Stimulated activated CD4-positive, alpha-beta T cell treated with anti-CD3 and anti-CD28 coated beads, Interleukin-4, amount 100 ng/mL, for 1 hour (primary cell): ENCODE measurements around the gene LRRC4B.
"Not testable (repeated sequence)": the region's sequence is repeated elsewhere in the genome, so short reads cannot be mapped to it uniquely, and the experiment has no call there.

Source experiments
- DNase-seq: peaks from one replicate; pipeline ENCODE4 v3.0.0-alpha.2; 2020

Gene LRRC4B, protein sequence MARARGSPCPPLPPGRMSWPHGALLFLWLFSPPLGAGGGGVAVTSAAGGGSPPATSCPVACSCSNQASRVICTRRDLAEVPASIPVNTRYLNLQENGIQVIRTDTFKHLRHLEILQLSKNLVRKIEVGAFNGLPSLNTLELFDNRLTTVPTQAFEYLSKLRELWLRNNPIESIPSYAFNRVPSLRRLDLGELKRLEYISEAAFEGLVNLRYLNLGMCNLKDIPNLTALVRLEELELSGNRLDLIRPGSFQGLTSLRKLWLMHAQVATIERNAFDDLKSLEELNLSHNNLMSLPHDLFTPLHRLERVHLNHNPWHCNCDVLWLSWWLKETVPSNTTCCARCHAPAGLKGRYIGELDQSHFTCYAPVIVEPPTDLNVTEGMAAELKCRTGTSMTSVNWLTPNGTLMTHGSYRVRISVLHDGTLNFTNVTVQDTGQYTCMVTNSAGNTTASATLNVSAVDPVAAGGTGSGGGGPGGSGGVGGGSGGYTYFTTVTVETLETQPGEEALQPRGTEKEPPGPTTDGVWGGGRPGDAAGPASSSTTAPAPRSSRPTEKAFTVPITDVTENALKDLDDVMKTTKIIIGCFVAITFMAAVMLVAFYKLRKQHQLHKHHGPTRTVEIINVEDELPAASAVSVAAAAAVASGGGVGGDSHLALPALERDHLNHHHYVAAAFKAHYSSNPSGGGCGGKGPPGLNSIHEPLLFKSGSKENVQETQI

DNA sequence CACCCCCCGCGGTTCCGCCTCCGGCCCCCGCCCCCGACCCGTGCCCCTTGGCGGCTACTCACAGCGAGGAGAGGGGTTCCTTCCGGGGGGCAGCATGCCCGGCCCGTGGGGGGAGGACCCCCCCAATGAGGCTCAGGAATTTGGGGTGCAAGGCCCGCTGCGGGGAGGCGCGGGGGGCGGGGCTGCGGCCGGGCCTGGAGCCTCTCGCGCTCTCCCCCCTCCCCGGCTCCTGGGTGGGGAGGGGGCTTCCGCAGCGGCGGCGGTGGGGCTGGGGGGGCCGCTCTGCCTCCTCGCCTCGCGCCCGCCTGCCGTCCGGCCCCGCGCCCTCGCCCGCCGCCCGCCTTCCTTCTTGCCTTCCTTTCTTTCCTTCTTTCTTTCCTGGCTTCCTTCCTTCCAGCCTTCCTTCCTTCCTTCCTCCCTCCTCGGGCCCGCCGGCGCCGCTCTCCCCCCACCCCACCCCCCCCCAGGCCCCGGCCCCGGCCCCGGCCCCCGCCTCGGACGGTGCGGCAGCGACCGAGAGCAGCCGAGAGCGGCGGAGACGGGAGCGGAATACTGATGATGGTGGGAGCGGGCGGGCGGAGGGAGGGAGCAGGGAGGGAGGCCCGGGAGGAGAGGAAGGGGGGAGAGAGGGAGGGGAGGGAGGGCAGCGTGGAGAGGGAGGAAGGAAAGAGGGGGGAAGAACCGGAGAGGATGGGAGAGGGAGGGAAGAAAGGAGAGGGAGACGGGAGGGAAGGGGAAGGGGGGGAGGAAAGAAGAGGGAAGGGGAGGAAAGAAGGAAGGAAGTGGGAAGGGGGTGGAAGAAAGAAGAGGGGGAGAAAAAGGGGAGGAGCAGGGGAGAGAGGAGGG lies at the start of gene LRRC4B:
LRRC4B (minus strand) TSS at position 554 of the 846 bp plus-strand sequence. CDS start 19,597 bp downstream, outside the sequence.
- no peak for DNase-seq

DNA sequence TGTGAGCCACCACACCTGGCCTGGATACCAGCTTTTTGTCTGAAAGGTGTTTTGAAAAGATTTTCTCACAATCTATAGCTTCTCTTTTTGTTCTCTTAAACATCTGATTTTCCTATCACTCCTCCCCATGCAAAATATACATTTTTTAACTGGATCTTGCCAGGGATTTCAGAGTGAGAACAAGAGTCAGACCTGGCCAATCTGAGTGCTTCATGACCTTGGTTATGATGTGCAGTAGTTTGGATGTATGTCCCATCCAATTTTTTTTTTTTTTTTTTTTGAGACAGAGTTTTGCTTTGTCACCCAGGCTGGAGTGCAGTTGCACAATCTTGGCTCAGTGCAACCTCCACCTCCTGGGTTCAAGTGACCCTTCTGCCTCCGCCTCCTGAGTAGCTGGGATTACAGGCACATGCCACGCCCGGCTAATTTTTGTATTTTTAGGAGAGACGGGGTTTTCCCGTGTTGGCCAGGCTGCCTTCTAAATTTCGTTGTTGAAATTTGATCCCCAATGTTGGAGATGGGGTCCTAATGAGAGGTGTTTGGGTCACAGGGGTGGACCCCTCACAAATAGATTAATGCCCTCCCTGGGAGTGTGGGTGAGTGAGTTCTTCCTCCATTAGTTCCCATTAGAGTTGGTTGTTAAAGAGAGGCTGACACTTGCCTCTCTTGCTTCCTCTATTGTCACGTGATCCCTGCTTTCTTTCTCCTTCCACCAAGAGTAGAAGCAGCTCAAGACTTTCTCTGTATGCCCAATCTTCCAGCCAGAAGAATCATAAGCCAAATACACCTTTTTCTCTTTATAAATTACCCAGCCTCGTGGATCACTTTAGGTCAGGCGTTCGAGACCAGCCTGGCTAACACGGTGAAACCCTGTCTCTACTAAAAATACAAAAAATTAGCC lies 44.5 kb upstream of the LRRC4B start:
- not testable (repeated sequence) for DNase-seq

DNA sequence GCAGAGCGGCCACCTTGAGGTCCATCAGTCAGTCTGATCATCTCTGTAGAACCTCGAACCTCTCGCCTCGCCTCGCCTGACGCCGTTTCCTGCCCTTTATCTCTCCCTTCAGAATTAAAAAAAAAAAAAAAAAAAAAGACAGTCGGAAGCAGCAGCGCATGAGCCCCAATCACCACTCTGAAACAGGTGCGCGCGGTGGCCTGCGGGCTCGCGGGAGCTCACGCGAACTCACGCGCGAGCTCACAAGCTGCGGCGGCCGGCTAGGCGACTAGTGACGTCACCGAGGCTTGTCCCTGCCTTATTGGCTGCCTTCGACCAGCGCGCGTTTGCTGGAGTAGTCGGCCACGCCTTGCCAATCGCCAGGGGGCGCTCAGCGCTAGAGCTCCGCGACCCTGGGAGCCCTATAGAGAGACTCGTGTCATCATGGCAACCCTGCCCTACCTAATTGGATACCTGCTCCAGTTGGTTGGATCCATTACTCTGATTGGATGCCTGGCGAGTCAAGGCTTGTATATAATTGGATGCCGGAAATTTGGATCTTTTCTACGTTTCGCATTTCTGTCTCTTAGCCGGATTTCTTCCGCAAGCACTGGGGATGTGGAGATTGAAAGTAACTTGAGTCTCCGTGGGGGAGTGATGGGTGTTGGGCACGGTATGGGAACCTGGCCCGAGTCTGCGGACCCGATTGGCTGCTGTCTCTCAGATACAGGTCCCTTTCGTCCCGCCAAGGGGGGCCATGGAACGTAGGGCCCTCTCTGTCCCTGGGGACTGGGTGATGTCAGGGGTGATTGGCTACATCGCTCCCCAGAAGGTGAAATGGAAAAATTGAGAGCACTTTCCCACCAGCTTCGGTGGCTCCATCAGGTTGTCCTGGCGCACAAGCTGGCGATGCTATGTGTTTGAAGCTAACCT lies 39.9 kb upstream of the LRRC4B start:
- peak; percentile 80 for DNase-seq

DNA sequence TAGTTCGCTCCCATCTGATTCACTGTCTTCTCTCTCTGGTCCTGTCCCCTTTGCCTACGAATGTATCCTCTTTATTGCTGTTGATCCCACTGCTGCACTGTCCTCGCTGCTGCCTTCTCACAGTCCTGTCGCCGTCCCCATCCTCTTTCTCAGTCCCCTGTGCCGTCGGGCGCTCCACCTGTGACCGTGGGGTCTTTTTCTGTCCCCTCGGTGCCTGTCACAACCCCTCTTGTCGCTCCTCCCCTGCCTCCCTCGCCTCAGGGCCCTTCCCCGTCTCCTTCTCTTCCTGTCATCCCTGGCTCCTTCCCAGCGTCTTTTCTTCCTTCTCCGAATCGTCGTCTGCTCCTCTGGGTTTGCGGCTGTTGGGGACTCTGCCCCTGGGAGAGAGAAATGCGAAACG lies 39.2 kb upstream of the LRRC4B start:
- no peak for DNase-seq

DNA sequence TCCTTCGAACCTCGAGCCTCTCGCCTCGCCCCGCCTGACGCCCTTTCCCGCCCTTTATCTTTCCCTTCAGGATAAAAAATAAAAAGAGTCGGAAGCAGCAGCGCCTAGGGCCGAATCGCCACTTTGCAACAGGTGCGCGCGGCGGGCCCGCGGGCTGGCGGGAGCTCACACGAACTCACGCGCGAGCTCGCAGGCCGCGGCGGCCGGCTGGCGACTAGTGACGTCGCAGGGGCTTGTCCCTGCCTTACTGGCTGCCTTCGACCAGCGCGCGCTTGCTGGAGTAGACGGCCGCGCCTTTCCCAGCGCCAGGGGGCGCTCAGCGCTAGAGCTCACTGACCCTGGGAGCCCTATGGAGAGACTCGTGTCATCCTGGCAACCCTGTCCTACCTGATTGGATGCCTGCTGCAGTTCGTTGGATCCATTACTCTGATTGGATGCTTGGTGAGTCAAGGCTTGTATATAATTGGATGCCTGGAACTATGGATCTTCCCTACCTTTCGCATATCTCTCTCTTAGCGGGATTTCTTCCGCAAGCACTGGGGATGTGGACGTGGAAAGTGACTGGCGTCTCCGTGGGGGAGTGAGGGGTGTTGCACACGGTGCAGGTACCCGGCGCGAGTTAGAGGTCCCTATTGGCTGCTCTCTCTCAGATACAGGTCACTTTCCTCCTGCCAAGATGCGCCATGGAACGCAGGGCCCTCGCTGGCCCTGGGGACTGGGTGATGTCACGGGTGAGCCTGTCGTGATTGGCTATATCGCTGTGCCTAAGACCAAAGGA lies 38.0 kb upstream of the LRRC4B start:
- not testable (repeated sequence) for DNase-seq

DNA sequence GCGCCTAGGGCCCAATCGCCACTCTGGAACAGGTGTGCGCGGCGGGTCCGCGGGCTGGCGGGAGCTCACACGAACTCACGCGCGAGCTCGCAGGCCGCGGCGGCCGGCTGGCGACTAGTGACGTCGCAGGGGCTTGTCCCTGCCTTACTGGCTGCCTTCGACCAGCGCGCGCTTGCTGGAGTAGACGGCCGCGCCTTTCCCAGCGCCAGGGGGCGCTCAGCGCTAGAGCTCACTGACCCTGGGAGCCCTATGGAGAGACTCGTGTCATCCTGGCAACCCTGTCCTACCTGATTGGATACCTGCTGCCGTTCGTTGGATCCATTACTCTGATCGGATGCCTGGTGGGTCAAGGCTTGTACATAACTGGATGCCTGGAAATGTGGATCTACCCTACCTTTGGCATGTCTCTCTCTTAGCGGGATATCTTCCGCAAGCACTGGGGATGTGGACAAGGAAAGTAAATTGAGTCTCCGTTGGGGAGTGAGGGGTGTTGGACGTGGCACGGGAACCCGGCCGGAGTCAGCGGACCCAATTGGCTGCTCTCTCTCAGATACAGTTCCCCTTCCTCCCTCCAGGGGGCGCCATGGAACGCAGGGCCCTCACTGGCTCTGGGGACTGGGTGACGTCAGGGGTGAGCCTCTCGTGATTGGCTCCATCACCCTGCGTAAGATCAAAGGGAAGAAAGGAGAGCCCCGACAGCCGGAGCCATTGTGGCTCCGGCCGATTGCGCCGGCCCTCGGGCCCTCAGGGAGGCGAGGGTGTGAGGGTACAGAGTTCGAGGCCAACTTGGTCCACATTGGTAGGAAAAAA lies 36.2 kb upstream of the LRRC4B start:
- not testable (repeated sequence) for DNase-seq

DNA sequence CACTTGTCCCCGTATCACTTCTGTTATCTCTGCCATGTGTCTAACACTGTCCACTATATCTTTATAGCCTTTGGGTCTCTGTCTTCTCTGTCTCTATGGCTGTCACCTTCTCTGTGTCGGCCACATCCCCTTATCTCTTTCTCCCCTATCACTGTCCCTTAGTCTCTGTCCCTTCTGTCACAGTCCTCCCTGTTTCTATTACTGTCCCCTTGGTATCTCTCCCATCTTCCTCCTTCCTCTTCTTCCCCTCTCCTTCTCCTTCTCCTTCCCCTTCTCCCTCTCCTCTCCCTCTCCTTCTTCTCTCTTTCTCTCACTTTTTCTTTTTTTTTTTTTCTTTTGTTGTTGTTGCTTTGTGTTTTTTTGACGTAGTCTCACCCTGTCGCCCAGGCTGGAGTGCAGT lies 34.7 kb upstream of the LRRC4B start:
- DNase-seq = no peak

DNA sequence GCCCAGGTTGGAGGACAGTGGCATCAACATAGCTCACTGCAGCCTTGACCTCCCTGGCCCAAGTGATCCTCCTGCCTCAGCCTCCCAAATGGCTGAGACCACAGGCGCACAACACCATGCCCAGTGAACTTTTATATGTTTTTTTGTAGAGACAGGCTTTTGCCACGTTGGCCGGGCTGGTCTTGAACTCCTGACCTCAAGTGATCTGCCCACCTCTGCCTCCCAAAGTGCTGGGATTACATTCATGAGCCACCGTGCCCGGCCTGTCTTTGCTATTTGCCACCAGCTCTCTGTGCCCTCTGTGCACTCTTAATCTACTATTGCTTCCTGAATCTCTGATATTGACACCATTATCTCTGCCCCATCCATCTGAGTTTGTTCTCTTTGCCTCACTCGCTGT lies 34.3 kb upstream of the LRRC4B start:
- no peak for DNase-seq

DNA sequence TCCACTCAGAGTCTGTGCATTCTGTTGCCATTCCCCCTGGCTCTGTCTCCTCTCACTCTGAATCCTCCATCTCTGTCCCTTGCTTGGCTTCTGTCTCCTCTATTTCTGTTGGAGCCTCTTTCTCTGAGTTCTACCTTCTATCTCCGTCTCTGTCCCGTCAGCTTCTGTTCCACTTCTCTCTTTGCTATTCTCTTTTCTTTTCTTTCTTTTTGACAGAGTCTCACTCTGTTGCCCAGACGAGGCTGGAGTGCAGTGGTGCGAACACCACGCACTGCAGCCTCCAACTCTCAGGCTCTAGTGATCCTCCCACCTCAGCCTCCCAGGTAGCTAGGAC lies 33.8 kb upstream of the LRRC4B start:
- no peak for DNase-seq

DNA sequence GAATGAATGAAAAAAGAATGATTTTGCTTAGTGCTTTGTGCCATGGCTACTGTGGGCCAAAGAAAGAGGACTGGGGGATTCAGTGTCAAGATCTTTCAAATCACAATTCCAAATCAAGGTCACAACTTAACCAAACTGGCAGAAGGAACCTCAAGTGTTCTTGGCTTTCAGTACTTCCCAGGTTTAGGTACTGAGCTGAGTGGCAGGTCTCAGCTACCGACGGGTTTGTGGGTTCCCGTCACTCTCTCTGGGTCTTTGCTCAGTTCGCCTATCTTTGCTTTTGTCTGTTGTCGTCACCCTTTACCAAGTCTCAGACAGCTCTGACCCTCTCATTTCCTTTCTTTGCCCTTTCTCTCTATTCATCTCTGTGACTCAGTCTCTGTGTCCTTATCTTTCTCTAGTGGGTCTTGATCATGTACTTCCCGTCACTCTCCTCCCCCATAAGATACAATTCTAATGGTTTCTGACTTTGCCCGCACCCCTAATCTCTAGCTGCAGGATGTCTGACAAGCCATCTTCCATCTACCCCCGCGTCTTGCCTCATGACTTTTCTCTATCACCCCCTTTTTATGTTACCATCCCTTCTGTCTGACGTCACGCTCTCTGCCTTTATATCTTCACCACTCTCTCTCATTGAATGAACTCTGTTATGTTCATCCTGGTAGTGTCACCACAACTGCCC lies 33.3 kb upstream of the LRRC4B start:
- no peak for DNase-seq

DNA sequence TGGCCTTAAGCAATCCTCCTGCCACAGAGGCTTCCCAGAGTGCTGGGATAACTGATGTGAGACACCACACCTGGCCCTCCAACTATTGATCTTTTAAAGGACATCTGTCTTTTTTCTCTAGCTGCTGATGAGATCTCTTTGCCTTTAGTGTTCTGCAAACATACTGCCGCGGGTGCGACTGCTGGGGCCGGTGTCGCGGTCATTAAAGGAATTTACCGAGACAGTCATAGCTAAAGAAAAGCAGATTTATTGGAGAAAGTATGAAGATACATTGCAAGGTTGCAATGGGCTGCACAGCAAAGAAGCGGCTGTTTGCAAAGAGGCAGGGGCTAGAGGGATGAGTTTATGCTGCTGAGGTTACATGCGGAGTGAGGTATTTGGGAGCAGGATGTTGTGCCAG lies 31.2 kb upstream of the LRRC4B start:
- DNase-seq = no peak

DNA sequence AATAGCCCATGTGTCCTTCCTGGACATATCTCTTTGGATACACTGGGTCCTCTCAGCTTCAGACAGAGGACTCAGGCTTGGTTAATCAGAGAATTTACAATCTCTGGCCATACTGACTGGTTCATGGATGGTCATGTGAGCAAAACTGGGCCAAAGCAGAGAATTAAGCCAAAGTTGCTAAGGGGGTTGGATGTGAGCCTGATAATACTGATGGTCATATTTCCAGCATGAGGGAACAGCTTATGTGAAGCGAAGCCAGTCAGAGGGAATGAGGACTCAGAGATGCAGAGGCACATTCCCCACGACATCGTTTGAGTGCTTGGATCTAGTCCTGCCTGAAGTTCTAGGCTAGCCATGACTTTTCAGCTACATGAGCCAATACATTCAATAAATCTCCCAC lies 22.0 kb upstream of the LRRC4B start:
- no peak for DNase-seq

DNA sequence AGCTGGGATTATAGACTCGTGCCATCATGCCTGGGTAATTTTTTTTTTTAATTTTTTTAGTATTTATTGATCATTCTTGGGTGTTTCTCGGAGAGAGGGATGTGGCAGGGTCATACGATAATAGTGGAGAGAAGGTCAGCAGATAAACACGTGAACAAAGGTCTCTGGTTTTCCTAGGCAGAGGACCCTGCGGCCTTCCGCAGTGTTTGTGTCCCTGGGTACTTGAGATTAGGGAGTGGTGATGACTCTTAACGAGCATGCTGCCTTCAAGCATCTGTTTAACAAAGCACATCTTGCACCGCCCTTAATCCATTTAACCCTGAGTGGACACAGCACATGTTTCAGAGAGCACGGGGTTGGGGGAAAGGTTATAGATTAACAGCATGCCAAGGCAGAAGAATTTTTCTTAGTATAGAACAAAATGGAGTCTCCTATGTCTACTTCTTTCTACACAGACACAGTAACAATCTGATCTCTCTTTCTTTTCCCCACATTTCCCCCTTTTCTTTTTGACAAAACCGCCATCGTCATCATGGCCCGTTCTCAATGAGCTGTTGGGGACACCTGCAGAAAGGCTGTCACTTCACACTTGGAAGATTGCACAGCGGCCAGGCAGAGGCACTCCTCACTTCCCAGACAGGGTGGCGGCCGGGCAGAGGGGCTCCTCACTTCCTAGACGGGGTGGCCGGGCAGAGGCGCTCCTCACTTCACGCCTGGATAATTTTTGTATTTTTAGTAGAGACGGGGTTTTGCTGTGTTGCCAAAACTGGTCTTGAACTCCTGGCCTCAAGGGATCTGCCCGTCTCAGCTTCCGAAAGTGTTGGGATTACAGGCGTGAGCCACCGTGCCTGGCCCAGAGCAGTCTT lies 13.8 kb upstream of the LRRC4B start:
- DNase-seq = not testable (repeated sequence)

DNA sequence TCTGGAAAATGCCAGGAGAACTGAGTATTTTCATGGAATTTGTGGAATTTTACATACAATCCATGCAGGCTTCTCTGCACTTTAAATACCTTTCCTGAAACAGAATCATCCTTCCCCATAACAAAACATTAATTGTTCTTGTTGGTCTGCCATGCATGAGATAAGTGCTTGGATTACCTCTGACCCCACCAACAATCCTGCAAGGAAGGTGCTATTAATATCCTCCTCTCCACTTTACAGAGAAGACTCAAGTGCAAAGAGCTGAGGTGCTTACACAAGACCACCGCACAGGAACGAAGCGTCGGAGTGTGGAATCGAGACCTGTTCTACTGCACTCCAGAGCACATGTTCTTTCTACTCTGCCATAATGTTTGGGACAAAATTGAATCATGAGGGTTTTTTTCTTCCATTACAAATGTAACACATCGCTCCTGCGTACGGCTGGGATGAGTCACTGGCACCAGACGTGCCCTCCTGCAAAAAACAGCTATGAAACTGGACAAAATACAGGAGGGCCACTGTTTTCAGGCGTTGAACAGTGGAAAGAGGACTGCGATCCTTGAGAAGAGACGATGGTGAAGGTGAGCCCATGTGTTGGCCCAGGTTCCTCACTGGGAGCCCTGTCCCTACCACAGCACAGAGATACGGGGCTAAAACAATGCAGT lies 12.9 kb upstream of the LRRC4B start:
- no peak for DNase-seq

DNA sequence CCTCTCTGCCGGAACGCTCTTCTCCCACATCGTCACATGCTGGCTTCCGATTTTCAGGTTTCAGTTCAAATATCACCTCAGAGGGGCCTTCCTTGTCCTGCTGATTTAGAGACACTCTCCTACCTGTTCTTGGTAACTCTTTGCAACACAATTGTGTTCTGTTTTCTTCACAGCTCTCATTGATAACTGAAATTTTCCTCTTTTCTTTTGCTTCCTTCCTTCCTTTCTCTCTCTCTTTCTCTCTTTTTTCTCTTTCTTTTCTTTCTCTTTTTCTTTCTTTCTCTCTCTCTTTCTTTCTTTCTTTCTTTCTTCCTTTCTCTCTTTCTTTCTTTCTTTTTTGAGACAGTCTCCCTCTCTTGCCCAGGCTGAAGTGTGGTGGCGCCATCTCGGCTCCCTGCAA lies 12.0 kb upstream of the LRRC4B start:
- no peak for DNase-seq

DNA sequence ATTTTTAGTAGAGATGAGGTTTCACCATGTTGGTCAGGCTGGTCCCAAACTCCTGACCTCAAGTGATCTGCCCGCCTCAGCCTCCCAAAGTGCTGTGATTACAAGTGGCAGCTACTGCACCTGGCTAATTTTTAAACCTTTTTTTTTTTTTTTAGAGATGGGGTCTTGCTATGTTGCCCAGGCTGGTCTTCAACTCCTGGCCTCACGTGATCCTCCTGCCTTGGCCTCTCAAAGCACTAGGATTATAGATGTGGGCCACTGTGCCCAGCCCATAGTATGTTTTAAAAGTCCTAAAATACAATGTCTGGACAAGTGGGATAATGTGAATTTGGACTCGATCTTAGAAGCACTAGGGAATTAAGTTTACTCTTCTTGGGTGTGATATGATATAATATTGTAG lies 8.5 kb upstream of the LRRC4B start:
- not testable (repeated sequence) for DNase-seq

DNA sequence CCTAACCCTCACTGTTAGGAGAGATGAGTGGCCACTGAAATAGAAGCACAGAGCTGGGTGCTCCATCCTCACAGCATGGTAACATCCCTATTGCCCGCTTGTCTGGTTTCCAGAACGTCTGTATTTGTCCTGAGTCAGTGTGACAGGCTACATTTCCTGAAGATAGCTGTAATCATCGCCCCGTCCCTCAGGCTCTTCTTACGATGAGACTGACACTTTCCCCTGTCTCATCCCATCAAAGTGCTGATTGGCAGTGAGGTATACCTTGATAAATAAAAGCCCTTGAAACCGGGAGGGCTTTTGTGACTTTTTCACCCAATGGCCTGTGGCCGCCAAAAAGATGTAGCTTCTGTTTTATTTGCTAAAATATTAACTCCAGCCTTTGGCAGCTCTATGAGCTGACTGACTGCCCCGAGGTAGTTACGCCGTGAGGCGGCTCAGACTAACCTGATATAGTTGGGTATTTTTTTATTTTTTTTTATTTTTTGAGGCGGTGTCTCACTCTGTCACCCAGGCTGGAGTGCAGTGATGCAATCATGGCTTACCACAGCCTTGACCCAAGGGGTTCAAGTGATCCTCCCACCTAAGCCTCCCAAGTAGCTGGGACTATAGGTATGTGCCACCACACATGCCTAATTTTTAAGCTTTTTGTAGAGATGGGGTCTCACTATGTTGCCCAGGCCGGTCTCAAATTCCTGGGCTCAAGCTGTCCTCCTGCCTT lies 5.7 kb upstream of the LRRC4B start:
- DNase-seq = no peak
